Stimulated activated CD4-positive, alpha-beta T cell treated with anti-CD3 and anti-CD28 coated beads, Interleukin-2, amount 100 ng/mL, for 48 hours (primary cell): ENCODE measurements around the gene PRAMEF10.
"Not testable (repeated sequence)": the region's sequence is repeated elsewhere in the genome, so short reads cannot be mapped to it uniquely, and the experiment has no call there.

Source experiments
- DNase-seq, 2 donors: peaks; one replicate each; pipeline ENCODE4 v3.0.0-alpha.2; 2020

The PRAMEF10 gene

DNA sequence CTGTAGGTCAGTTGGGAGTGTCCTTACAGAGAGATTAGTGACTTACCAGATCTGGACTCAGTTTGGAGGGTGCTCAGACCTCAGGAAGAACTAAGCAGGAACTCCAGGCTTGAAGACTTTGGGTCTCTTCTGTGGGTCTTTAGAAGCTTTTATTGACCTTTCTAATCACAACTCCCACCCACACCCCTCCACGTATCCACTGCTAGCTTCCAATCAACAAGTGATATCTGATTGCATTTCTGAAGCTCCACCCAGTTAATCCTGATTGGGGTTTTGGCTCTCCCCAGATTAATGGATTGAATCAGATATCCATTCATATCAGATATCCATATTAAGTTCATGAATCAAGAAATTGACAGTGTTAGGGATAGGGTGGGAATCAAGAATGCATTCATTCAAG is at the start of gene PRAMEF10:
Gene PRAMEF10 (minus strand): TSS at position 101 of the 400 bp plus-strand sequence. CDS start 2,423 bp downstream, outside the sequence.
- DNase-seq: not testable (repeated sequence)

DNA sequence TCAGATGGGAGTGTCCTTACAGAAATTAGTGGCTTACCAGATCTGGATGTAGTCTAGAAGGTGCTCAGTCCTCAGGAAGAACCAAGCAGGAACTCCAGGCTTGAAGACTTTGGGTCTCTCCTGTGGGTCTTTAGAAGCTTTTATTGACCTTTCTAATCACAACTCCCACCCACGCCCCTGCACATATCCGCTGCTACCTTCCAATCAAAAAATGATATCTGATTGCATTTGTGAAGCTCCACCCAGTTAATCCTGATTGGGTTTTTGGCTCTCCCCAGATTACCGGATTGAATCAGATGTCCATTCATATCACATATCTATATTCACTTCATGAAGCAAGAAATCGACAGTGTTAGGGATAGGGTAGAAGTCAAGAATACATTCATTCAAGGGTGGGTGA is 49.4 kb upstream of the PRAMEF10 start, which contains the start of gene PRAMEF6:
Gene PRAMEF6 (minus strand): TSS at position 101 of the 400 bp plus-strand sequence. CDS start 5,062 bp downstream, outside the sequence.
- DNase-seq: not testable (repeated sequence)

DNA sequence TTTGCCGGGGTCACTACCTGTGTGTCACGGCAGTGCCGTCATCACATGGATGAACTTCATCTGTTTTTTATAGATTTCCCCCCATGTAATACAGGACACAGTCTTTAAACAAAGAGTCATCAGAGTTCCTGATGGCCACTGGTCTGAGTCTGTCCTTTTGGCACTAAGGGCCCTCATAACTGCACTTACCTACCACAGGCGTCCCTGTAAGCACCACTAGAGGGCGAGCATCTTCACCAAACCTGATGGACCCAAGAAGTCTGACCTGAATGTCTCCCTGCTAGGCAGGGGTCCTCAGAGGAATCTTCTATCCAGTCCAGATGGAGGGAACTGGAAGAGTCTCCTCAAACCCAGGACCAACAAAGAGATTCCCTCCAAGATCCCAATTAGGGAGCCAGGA is 26.3 kb upstream of the PRAMEF10 start:
- DNase-seq: not testable (repeated sequence)

GRCh38 chr1:12921749-12922148 is 23.7 kb upstream of the PRAMEF10 start:
- not testable (repeated sequence) for DNase-seq

GRCh38 chr1:12916310-12916709 is 18.2 kb upstream of the PRAMEF10 start, which contains the start of gene PRAMEF7:
PRAMEF7 (plus strand) TSS chr1:12916610; CDS start chr1:12917693, 1,083 bp downstream.
- DNase-seq: not testable (repeated sequence)

GRCh38 chr1:12903793-12904572 is 5.9 kb upstream of the PRAMEF10 start:
- not testable (repeated sequence) for DNase-seq

GRCh38 chr1:12899186-12899585 is 1.1 kb upstream of the PRAMEF10 start:
- not testable (repeated sequence) for DNase-seq

- DNase-seq: not testable (repeated sequence)
These were observed 12.0 kb downstream of the PRAMEF10 start, which contains the start of gene PRAMEF4 for GRCh38 chr1:12886101-12886500. PRAMEF4 (minus strand) TSS chr1:12886201; CDS start chr1:12883394, 2,807 bp downstream.

DNA sequence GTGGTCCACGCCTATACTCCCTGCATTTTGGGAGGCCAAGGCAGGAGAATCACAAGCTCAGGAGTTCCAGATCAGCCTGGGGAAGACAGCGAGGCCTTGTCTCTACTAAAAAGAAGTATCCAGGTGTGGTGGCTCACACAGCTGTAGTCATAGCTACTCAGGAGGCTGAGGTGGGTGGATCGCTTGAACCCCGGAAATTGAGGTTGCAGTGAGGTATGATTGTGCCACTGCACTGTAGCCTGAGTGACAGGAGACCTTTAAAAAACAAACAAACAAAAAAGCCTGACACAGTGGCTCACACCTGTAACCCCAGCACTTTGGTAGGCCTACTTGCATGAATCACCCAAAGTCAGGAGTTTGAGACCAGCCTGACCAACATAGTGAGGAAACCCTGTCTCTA is 19.6 kb downstream of the PRAMEF10 start:
- DNase-seq: not testable (repeated sequence)

- not testable (repeated sequence) for DNase-seq
These were observed 34.8 kb downstream of the PRAMEF10 start for GRCh38 chr1:12863131-12863880.

DNA sequence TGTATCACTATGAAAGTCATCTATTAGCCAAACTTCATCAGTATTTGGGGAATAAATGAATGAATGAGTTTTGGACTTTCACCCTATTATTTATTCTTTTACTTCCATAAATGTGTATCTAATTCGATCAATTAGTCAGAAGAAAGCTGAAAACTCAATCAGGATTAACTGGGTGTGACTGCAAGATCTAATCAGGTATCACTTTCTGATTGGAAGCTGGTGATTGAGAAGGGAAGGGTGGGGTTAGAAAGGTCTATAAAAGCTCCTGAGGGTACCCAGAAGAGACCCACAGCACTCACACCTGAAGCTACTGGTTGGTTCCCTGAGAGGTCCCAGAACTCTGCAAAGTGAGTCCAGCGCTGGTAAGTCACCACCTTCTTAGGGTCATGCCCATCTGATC is 41.3 kb downstream of the PRAMEF10 start, which contains the start of gene PRAMEF2:
Gene PRAMEF2 (plus strand): TSS at position 301 of the 400 bp plus-strand sequence. CDS start 1,924 bp downstream, outside the sequence.
- not testable (repeated sequence) for DNase-seq

DNA sequence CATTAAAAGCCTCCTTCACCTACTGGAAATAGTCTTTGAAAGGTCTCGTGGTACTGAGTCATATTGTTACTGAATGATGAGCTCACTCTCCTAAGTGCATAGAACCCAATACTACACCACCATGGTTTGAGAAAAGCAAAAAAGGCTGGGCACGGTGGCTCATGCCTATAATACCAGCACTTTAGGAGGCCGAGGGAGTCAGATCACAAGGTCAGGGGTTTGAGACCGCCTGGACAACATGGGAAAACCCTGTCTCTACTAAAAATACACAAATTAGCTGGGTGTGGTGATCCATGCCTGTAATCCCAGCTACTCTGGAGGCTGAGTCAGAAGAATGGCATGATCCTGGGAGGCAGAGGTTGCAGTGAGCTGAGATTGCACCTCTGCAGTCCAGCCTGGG is 46.3 kb downstream of the PRAMEF10 start:
- DNase-seq: no peak

GRCh38 chr1:12848620-12849019 is 49.5 kb downstream of the PRAMEF10 start, which contains the start of gene HNRNPCL1:
HNRNPCL1 (minus strand) TSS chr1:12848720; CDS start chr1:12848289, 431 bp downstream.
- DNase-seq: not testable (repeated sequence)
